Measurements from ENCODE around the gene SHISA4.
"Not testable (repeated sequence)": the region's sequence is repeated elsewhere in the genome, so short reads cannot be mapped to it uniquely, and the experiment has no call there.

Gene SHISA4

DNA sequence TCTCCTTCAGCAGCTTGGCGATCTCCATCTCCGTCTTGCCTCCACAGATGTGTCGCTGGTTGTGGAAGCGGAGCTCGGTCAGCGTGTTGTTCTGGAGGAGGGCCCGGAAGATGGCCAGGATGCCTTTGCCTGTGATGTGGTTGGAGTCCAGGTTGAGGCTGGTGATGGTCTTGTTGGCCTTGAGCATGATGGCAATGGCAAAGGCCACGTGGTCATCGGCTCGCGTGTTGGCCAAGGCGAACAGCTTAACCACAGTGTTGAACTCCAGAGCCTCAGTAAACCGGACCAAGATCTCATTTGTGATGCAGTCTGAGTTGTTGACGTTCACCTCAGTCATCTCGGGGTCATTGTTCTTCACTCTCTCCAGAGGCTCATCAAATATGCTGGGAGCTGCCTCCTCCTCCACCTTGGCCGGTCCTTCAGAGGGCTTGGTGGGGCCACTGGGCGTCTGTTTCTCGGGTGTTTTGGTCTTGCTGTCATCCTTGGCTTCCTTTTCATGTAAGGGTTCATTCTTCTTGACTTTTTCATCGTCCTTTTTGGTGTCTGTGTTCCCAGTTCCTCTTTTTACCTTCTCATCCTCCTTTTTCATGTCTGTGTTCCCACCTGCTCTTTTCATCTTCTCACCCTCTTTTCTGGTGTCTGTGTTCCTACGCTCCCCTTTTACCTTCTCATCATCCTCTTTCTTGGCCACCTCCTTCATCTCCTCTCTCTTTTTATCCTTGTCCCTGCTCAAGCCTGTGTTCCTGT, 11.2 kb downstream of the SHISA4 start:
- no peak for DNase-seq

GRCh38 chr1:201900476-201900875, 11.8 kb downstream of the SHISA4 start:
- no peak for DNase-seq

- DNase-seq = not testable (repeated sequence)
Measured at GRCh38 chr1:201901036-201901435, 12.3 kb downstream of the SHISA4 start.

DNA sequence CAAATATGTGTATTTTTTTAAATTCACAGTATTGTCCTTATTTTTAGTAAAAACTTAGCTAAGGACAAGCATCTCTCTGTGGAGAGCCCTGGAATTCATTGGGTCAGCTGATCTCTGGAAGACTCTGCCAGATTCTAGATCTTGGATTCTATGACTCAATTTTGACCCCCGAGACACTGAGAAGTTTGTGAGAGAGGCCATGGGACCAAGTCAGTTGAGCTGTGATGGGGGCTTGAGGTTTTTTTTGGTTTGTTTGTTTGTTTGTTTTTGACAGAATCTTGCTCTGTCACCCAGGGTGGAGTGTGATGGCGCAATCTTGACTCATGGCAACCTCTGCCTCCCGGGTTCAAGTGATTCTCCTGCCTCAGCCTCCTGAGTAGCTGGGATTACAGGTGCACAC, 13.5 kb downstream of the SHISA4 start:
- no peak for DNase-seq

GRCh38 chr1:201903135-201903534, 14.4 kb downstream of the SHISA4 start:
- no peak for DNase-seq

DNA sequence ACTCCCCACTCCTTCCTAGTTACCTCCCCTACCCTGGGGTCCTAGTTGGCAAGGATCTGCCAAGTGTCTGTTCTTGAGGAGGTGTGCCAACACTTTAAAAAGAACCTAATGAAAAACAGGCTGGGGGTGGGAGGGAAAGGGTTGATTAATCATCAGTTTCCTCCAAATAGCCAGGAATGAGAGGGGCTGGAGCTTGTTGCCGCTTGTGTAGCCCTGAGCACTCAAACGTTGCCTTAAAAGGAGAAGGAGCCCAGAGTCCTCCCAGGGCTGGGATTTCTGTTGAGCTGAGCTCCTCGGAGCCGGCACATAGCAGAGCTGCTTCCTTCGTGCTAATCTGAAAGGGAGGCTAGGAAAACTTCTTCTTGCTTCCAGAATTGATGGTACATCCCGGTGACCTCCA, 15.9 kb downstream of the SHISA4 start:
- DNase-seq = no peak

GRCh38 chr1:201905234-201905890, 16.7 kb downstream of the SHISA4 start:
- DNase-seq = no peak

- no peak for DNase-seq
Measured at GRCh38 chr1:201906336-201906735, 17.6 kb downstream of the SHISA4 start.

DNA sequence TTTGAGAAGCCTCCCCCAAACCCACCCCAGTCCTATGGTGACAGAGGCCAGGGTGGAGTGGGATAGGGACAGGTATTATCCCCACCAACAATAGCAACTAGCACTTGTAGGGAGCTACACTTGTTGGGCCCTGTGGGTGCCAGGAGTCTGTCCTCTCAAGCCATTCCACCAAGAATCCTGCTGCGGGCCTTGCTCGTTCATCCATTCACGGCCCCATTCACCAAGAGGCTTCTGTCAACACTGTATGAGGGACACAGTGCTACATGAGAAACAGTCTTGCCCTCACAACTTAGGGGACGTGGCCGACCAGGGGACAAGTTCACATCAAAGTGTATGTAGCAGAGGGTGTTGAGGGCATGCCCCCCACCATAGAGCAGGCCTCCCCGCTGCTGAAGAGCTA, 18.9 kb downstream of the SHISA4 start:
- DNase-seq = no peak

- no peak for DNase-seq
Measured at GRCh38 chr1:201911826-201912571, 23.3 kb downstream of the SHISA4 start.

- no peak for DNase-seq
Measured at GRCh38 chr1:201912832-201913231, 24.1 kb downstream of the SHISA4 start.

DNA sequence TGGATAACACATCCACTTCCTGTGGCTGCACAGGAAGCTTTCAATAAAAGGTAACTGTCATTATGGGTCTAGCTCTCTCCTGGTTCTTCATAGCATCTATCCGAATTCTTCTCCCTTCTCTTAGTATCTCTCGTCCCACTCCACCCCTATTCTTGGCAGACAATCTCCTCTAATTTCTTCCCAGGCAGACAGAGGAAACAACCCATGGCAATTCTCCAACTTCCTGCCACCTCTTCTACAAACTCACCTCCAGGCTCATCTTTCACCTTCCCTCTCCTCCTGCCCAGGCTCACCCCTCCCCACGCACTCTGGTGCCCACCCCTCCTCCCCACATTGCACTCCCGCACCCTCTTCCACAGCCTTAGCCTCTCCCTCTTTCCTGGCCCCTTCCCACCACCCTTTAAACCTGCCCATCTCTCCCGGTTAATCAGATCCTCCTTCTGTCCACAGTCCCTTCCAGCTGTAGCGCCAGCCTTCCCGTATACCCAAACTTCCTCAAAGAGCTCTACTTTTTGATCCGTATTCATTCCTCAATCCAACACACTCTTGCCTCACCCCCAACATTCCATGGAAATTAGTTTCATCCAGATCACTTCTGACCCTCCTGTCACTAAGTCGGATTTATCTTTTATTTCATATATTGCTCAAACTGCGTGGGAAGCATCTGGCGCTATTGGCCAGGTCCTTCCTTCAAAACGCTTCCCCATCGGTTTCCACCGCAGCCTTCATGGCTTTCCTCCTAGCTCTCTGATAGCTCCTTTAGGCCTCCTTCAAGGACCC, 25.9 kb downstream of the SHISA4 start:
- no peak for DNase-seq

GRCh38 chr1:201916649-201917249, 28.1 kb downstream of the SHISA4 start:
- peak; percentile 31 for DNase-seq

- no peak for DNase-seq
Measured at GRCh38 chr1:201917362-201918033, 28.8 kb downstream of the SHISA4 start.

GRCh38 chr1:201918343-201918742, 29.6 kb downstream of the SHISA4 start:
- no peak for DNase-seq

- no peak for DNase-seq
Measured at GRCh38 chr1:201921952-201922558, 33.4 kb downstream of the SHISA4 start.

DNA sequence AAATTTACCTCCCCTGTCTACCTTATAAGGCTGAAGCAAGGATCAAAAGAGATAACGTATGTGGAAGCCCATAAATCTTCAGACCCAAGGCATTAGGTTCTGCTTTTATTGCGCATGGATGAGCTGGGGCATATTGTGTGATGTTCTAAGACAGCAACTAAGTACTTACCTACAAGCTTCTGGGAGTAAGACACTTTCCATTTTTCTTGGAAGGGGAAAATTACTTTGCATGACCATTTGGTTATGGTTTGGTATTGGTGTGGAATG, 36.5 kb downstream of the SHISA4 start:
- DNase-seq = no peak

DNA sequence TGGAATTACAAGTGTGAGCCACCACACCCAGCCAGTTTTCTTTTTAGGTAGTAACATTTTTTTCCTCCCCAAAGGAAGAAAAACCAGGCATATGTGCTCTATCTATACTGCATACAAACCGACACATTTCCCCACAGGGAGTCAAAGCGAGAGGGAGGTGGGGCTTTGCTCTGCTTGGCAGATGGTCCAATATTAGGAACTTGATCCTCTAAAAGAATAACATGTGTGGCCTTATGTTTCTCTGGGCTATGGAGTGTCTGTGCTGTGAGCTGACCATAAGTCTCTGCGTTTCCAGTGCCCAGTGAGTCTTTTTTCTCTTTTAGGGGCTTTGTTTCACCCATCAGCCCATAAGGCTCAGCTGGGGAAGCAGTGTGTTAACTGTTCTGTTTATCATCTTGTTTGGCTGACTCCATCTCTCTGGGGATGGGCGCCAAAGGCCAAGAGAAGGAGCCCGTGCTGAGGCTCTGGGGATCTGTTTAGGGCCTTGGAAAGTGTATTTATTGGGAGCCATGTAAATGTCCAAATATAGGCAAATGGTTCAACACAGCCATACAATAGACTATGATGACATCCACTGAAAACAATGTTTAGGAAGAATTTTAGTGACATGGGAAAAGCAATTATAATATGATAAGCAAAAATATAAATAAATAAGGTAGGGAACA, 37.4 kb downstream of the SHISA4 start:
- DNase-seq = no peak

- no peak for DNase-seq
Measured at GRCh38 chr1:201928266-201928665, 39.6 kb downstream of the SHISA4 start.

DNA sequence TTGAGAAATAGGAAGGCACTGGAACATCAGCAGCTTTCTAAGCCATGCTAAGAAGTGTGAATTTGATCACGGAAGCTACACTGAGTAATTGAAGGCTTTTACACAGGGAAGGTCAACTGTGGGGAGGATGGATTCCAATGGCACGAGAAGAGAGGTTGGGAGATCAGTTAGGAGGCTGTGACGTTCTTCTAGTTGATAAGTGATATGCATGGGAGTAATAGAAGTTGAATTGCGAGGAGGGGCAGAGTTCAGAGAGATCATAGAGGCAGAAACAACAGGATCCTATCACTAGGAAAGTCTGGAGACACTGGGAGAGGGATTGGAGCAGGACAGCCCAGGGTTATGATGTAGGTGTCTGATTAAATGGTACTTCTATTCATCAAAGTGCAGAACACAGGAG, 41.4 kb downstream of the SHISA4 start:
- DNase-seq = no peak

DNA sequence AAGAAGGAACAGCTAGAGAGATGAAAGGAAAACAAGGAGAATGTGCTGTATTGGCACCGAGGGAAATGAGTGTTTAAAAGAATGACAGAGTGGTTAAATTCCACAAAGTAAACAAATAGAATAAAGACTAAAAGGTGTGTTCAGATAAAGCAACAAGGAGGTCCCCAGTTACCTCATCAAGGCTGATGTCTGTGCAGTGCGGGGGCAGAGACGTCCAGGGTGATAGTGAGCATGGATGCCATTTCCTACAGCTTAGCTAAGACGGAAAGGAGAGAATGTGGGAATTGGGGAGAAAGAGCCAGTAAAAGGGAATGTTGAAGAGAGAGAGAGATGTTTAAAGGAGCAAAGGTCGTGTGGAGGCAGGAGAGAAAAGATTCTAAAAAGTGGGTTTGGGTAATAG, 42.1 kb downstream of the SHISA4 start:
- DNase-seq = no peak

All from NCI-H1092 treated with DMSO at 0.1 percent for 48 hours (cell line).